Activated T-helper 1 cell treated with anti-CD3 and anti-CD28 coated beads, Interleukin-2, amount 50 U/mL, for 16 hours (primary cell): ENCODE measurements around the gene SCN1B.

Experiments
- DNase-seq, 2 donors: peaks; one replicate each; pipeline ENCODE4 v3.0.0-alpha.2; 2020; ENCODE audit warnings: low read depth in 1 of 2, low spot score in 1 of 2

SCN1B gene

DNA sequence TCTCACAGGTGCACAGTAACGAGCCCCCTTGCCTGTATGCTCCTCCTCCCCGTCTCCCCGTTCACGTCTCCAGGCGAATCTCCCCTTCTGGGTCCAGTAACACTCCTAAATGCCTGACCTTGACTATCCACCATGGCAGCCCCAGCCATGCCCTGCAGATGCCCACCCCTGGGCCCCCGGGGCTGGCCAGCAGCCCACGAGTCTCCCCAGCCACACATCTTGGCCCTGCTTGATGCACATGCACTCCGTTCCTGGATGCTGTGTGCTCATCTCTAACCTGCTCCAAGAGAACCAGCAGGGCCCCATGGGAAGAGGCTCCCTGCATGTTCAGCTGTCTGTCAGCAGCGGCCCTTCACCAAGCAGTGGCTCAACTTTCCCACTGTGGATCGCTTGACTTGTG is 43.2 kb downstream of the SCN1B start:
- DNase-seq = no peak

DNA sequence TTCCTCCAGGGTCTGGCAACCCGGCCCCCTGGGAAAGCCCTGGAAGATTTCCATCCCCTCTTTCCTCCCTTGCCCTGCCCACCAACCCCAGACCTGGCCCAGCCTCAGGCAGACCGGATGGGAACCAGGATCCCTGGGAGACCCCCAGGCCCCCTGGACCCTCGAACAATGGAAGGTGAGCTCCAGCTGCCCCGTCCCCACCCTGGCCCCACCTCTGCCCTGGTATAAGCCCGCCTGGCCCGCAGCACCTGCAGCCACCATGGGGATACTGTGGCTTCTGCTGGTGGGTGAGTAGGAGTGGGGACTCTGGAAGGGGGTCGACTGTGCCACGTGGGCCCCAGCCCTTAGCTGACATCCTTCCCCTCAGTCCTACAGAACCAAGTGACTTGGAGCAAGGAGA is 43.7 kb downstream of the SCN1B start:
- no peak for DNase-seq

DNA sequence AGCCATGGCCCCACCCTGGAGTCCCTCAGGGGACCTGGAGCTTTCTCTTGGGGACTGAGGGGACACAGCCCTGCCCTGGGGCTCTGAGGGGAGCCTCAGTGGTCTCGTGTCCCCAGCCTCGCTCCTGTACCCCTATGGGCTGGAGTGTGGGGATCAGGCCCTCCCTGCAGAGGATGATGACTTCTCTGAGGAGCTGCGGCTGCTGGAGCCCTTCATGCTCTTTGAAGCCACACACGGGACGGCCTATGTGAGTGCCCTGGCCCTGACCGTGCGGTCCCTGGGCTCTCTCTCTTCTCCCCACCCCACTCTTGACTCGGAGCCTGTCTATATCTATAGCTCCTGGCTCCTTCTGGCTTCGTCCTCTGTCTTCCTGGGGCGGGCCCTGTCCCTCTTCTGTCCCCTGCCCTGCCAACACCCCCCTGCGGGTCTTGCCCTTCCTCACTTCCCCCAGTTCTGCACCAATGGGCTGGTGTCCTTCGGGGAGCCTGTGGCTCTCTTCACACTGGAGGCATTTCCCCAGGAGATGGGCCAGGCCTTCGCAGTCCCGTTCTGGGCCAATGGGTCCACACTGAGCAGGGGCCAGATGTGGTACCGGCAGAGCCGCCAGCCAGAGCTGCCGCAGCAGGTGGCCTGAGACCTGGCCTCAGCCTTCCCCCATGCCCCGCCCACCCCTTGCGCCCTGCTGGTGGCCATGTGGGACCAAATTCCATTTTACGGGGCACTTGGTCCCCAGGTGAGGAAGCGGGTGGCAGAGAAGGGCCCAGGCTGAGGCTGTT is 44.3 kb downstream of the SCN1B start:
- no peak for DNase-seq

DNA sequence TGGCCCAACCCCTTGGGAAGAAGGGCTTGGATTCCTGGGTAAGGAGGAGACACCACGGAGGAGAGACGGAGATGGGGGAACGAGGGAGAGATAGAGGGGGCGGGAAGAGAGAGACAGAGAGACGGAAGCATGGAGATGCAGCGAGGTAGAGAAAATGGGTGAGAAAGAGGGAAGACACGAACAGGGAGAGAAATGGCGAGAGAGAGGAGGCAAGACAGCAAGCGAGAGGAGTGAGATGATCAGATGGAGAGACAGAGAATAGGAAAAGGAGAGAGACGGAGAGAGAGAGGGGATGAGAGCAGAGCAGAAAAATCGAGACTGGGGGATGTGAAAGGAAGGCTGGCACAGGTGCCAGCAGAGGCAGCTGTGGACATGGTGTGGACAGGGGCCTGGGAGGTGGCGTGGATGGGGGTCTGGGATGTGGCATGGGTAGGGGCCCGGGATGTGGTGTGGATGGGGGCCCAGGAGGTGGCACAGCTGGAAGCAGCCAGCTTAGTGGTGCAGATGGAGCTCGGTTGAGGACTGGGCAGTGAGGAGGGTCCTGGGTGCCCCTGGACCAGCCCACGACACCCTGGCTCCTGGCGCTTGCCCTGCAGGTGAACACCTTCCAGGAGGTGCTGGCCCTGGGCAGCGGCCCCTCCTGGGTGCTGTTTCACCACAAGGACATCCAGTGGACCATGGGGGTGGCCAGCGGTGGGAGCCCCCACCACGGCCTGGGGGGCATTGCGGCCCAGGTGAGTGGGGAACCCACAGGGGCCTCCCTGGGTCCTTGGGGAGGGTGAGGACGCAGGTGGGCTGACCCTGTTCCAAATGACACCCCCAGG is 45.1 kb downstream of the SCN1B start:
- DNase-seq = no peak

DNA sequence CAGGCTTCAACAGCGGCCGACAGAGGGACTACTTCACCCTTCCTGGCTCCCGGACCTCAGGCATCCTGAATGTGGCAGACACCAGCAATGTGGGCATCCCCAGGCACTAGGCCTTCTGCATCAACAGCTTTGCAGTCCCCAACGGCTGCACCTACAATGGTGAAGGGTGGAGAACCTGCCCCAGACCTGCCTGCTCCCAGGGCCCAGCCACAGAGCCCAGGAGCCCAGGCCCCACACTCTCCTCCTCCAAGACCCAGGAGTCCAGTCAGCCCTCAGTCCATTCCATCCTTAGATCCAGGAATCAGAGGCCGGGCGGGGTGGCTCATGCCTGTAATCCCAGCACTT is 45.7 kb downstream of the SCN1B start:
- no peak for DNase-seq

DNA sequence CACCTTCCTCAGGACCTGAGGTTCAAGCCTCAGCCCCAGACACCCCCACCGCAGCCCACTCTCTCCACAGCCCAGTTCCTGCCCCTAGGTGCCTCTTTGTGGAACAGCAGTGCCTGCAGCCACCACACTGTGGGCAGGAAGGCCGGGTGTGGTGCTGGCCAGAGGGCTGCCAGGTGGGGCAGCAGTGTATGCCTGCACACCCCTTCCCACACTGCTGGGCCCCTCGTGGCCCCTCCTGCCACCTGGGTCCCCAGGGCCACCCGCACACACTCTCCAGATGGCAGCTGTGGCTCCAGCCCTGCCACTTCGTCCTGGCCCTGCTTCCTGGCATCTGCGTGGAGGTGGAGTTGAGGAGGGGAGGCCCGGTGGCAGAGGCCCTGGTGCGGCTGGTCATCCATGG is 46.4 kb downstream of the SCN1B start:
- no peak for DNase-seq

DNA sequence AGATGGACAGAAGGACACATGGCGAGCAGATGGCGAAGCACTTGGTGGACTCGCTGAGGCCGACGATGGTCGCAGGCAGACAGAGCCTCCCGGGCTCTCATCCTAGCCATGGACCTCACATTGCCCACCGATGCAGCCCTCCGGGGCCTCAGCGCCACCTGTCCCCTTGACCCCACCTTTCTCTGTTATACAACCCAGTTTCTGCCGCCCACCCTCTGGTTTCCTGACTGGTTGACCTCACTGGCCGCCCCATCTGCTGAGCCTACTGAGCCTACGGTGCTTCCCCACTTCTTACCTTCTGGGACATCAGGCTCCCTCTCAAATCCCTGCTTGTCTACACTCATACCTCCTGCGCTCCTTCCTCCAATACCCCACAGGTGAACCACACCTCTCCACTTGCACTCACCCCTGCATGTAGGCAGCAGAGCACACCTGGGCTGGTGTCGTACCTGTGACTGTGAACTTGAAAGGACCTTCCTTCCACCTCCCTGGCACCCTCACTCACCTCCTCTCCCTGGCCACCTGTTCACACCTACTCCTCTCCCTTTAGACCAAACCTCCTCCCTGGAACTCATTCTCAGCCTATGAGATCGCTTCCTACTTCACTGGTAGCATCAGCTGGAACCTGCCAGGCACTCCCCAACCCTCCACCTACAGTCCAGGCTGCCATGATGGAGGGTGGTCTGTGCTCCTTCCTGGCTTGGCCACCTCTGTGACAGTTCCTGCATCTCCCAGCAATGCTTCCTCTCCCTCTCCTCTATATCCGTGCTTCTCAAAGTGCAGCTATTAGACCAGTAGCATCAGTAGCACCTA is 47.3 kb downstream of the SCN1B start:
- no peak for DNase-seq

DNA sequence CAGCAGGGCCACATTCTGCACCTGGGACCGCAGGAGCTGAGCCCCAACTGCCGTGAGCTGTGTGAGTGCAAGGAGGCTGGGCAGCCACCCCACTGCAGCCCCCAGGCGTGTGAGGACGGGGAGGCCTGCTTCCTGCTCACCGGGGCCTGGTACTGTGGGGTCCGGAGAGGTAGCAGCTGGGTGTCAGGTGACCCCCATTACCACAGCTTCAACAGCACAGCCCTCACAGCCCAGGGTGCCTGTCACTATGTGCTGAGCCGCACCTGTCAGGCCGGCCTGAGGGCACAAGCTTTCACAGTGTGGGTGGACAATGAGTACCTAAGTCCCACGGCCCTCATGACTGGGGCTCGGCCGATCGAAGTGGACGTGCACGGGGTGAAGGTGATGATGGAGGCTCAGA is 49.6 kb downstream of the SCN1B start:
- DNase-seq = no peak

DNA sequence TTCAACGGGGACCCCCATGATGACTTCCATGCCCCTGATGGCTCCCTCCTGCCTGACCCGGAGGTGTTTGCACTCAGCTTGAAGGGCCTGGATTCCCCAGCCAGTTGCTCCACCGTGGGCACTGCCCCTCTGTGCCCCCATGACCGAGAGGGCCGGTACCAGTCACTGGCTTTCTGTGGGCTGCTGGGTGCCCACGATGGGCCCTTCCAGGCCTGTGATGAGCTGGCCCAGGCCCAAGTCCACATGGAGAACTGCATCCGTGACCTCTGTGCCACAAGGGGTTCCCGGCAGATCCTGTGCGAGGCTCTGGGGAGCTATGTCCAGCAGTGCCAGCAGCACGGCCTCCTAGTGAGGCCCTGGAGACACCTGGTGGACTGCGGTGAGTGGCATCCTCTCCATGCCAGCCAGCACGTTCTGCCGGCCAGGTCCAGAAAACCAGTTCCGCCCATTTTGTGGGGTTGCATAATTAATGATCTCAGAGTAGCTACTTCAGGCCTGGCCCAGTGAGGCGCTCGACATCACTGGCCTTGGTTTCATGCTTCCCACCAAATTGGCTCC is 50.4 kb downstream of the SCN1B start:
- no peak for DNase-seq

DNA sequence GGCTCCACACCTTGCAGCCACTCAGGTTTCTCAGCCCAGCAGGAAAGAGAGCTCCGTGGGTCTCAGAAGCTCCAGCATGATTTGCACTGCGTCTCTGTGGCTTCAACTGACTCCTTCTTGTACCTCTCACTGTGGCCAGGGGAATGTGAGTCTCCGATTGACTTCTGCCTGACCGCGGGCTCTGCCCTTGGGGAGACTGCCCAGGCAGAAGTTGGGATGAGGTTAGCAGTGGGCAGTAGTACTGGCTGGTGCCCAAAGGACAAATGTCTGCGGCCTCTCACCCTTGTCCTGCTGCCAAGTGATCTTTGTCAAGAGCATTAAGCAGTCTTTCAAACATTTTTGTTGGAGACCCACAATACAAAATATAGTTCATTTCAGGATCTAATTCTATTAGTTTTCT is 50.9 kb downstream of the SCN1B start:
- no peak for DNase-seq

DNA sequence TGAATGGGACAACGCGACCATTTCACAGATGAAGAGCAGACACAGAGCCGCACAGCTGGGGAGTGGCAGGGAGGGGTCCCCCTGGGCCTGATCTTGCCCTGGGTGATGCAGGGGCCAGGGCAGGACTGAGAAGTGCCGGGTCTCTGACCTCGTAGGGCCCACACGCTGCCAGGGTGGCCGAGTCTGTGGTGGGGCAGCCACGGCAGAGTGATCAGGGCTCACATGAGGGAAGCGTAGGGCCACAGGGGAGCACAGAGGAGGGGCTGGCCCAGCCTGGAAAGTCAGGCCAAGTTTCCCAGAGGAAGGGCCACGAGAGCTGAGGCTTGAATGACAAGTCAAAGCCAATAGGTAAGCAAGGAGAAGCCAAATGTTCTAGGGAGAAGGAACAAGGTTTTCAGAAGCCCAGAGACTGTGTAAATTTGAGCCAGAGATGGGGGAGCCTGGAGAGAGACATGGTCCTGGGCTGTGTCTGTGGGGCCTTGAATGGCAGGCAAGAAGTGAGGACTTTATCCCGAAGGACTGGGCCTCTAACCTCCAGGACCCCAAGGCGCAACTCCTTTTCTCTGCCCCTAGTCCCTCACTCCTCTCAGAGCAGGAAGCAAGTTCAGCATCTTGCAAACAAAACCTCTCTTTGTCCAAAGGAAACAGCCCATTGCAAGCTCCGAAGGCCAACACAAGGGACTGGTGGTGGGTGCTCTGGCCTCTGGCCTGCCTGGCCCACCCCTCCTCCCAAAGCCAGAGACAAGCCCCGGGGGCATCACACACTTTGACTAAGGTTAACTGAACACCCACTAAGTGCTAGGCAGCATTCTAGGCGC is 53.6 kb downstream of the SCN1B start:
- no peak for DNase-seq

DNA sequence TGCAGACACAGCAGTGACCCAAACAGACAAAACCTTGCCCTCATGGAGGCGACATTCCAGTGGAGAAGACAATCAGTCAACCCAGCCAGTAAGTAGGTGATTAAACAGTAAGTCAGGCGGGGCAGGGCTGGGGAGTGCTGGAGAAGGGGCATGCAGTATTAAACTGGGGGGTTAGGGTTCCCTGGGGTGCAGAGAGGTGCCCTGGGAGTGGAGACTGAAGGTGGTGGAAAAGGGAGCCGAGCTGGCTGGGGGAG is 54.2 kb downstream of the SCN1B start:
- DNase-seq = no peak

DNA sequence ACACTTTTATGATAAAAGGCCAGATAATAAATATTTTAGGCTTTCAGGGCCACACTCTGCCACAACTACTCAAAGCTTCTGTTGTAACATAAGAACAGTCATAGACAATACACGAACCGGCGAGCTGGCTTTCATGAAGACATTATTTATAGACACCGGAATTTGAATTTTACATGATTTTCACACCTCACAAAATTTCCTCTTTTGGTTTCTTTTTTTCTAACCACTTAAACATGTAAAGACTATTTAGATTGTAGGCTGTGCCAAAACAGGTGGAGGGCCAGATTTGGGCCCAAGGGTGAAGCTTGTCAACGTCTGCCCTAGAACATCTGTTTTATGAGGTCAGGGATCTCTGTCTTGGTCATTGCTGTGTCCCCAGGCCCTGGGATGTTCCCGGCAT is 55.7 kb downstream of the SCN1B start:
- no peak for DNase-seq

DNA sequence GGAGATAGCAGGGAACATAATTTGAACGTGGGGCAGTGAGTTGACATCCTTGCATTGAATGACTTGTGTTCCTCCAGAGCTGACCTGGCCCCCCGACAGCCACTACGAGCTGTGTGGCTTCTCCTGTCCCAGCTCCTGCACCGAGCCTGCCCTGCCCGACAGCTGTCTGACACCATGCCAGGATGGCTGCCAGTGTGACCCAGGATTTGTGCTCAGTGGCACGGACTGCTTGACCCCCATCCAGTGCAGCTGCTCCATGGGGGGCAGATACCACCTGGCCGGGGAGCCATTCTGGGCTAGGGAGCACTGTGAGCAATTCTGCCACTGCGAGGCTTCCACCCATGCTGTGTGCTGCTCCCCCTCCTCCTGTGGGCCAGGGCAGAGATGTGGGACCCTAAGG is 56.2 kb downstream of the SCN1B start:
- no peak for DNase-seq

DNA sequence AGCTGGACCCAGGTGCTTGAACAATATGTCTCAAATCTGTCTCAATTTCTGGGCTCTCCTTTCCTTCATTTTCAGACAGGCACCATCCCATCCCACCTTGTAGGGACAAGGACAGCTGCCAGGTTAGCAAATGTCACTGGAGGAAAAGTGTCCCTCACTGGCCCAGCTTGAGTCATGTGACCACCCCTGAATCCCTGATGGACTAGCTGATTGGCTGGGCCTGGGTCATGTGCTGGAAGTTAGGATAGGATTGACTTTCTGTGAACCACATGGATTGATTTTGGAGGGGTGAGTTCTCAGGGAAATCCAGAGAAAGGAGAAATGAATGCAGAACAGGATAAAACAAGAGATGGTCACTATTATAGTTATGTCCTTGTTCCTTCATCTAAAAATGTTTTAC is 57.1 kb downstream of the SCN1B start:
- DNase-seq = no peak

DNA sequence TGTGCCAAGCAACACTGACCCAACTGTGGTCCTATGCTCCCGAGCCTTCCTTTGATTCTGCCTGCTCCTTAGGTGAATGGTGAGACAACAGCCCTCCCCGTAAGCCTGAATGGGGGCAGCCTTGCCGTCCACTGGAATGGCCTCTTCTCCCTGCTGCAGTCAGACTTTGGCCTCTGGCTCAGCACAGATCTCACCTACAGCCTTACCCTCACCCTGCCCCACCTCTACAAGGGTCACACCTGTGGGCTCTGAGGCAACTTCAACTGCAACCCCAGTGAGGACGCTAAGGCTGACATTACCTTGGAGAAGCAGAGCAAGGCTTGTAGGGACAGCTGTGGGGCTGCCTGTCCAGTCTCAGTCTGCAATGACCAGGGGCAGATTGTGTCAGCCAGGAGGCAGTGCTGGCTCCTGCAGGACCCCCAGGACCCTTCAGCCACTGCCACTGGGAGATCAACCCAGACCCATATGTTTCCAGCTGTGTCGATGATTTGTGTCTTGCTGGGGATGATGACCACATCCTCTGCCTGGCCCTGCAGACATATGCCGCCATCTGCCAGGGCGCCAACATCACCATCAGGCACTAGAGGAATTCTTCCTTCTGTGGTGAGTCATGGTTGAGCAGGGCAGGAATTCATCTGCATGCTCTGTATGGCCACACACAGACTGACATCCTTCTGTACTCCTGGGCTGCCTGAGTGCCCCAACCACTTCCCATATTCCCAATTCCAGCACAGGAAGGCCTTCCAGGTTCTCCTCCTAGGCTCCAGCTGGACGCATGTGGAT is 58.1 kb downstream of the SCN1B start:
- no peak for DNase-seq

DNA sequence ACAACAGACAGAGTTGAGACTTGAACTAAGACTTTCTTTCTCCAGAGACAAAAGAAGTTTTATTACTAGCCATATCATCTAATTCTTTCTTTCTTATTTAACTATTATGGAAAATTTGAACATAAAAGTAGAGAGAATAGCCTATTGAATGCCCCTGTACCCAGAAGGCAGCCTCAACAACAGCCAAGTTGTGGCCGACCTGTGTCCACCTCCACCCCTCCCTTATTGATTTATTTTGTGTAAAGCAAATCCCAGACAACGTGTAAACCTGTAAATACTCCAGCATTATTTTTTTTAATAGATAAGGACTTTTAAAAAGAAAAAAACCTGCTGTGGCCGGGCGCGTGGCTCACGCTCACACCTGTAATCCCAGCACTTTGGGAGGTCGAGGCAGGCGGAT is 59.3 kb downstream of the SCN1B start:
- DNase-seq = no peak
